Head of caudate nucleus (tissue), 42 donors: ENCODE measurements around the gene LILRB5.
"Not testable (repeated sequence)": the region's sequence is repeated elsewhere in the genome, so short reads cannot be mapped to it uniquely, and the experiment has no call there.

Experiments used
- DNase-seq, 42 donors: peaks; one replicate each; pipeline versions ENCODE4 v3.0.0 to v3.0.0-alpha.2; 2020 to 2021; ENCODE audit warnings: mixed read lengths in 7 of 42
- intact Hi-C: fragments of 100-400 bp; cut with DNase I; formaldehyde crosslinking; loops from one replicate; pipeline ENCODE4 v1.15.0; 2022

The LILRB5 gene

DNA sequence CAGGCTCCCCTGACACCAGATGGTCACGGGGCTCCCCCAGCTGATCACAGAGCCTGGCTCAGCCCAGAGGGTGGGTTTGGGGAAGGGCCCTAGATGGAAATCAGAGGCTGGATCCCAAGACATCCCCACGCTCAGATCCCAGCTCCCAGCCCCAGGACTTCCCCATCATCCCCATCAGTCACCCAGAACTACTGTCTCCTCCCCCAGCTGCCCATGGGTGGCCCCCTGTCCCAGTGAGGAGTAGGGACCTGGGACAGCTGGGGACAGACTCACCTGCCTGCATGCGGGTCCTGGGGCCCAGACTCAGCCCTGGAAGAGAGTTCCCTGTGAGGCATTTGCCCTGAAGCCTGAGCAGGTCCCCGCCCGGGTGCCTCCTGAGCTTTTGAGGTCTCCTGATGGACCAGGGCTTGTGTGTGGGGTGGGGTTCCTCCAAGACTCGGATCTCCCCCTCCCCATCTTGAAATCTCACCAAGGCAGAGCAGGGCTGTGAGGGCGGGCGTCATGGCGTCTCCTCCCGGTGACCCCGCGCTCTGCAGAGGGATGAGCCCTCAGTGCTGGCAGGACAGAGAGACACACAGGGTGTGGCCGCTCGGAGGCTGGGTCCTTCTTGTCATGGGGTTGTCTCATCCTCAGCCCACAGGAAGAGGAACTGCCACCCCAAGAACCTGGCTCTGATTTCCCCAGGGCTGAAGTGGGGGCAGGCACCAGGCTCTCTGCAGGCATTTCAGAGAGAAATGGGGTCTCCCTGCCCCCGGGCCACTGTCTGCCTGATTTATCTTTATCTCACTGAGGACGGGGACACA is 34.4 kb downstream of the LILRB5 start, which contains the start of gene LILRB3:
TSS of gene LILRB3 (minus strand) at position 534 of the 803 bp plus-strand sequence. CDS start at position 503, 31 bp downstream.
- intact Hi-C loops, DNase-seq: not testable (repeated sequence)

GRCh38 chr19:54221947-54222346 is 35.1 kb downstream of the LILRB5 start:
- intact Hi-C loops, result not testable (repeated sequence)

GRCh38 chr19:54219702-54220101 is 37.4 kb downstream of the LILRB5 start:
- intact Hi-C loops, DNase-seq: not testable (repeated sequence)

More at GRCh38 chr19:54221947-54222346, 35.1 kb downstream of the LILRB5 start:
- not testable (repeated sequence) for DNase-seq

DNA sequence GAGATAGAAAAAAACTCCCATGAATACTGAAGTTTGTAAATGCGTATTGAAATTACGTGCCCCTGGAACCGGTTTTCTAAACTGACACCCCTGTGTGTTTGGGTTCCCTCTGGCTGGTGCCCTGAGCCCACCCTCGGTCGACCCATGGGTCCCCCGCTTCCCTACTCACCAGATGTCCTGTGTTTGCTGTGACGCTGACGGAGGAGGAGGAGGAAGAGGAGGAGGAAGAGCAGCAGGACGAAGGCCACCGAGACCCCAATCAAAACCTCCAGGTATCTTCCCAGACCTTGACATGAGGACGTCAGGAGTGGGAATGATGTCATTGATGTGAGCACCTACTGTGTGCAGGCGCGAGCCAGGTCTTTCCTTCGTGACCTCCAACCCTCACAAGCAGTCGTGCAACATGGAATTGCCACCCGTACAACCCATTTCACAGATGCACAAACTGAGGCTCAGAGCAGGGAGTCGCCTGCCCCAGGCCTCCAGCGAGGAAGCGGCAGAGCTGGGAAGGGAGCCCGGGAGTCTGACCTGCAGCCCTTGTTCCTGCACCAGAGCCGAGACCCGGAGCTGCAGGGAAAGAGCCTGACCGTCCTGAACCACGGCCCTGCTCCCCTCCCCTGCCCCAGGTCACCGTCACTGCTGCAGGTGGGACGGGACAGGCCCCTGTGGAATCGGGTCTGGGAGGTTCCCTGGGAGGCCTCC is 38.0 kb downstream of the LILRB5 start:
- no peak for DNase-seq
- intact Hi-C loops, result no loop called here

- intact Hi-C loops, result no loop called here
- DNase-seq, result no peak
These were observed 38.8 kb downstream of the LILRB5 start for GRCh38 chr19:54218259-54218658.

DNA sequence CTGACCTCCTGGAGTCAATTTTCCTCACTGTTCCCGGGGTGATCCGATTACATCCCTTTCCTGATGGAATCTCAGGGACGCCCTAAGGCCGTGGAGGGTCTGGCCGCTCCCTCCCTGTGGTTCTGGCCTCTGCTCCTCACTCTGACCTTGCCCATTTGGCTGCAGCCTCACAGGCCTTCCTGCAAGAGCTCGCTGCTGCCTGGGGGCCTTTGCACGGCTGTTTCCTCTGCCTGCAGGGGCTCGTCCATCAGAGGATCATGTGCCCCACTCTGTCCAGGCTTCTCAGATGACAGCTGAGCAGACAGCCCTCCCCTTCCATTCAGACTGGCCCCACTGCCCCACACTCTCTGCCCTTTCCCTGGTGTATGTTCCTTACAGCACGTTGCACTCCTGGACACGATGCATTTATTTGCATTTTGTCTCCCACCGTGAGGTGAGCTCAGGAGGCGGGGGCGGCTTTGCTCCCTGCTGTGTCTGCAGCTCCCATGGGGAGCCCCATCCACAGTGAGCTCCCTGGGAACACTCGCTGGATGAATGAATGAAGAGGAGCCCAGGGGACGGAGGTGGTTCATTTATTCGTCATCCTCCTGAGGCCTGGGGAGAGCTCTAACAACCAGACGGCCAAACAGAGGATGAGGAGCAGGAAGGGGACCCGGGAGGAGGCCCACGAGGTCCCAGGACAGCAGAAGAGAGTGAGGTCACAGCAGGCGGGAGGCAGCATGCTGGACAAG is 39.4 kb downstream of the LILRB5 start:
- intact Hi-C loops, DNase-seq: not testable (repeated sequence)

DNA sequence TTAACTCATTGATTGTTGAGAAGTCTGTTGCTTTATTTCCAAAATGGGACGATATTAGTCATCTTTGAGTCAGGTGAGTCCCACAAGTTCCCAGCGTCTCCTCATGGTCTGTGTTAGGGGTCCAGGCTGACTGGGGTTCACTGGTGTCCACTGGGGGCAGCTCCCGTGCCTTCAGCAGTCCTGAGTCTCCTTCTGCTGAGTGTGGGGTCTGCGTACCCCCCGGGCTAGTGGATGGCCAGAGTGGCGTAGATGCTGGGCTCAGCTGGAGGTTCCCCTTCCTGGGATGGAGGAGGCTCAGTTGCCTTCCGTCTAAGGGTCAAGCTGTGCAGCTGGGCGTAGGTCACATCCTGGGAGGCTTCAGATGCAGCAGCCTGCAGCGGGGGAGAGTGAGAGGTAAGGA is 40.2 kb downstream of the LILRB5 start:
- intact Hi-C loops, result no loop called here

GRCh38 chr19:54214734-54215133 is 42.3 kb downstream of the LILRB5 start:
- intact Hi-C loops, DNase-seq: not testable (repeated sequence)

More for the DNA sequence above, 40.2 kb downstream of the LILRB5 start:
- no peak for DNase-seq

- intact Hi-C loops, DNase-seq: not testable (repeated sequence)
These were observed 42.9 kb downstream of the LILRB5 start for GRCh38 chr19:54214217-54214616.

DNA sequence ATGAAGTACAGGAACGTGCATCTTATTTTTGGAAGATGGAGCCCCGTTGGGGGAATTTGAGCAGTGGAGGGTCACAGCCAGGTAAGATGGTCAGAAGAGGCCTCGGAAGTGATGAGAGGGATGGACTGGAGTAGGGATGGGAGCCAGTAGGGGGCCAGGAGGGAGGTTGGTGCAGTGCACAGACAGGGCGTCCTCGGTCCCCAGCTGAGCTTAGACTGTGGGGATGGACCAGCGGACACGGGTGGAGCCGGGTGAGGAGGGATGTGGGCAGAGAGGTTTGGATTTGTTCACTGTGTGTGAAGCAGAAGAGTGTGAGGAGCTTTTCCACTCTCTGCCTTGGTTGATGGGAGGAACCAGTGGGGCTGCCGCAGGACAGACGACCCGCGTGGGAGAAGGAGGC is 45.8 kb downstream of the LILRB5 start:
- no peak for DNase-seq
- intact Hi-C loops, result no loop called here

- DNase-seq, result peak in 41 of 42 donors; percentile 32 to 90 (median 77)
- intact Hi-C loops, result no loop called here
These were observed 47.1 kb downstream of the LILRB5 start for GRCh38 chr19:54209811-54210494.

GRCh38 chr19:54209058-54209810 is 47.8 kb downstream of the LILRB5 start:
- intact Hi-C loops, result no loop called here
- peak in 22 of 42 donors; percentile 21 to 67 (median 46) for DNase-seq

GRCh38 chr19:54208784-54209057 is 48.4 kb downstream of the LILRB5 start:
- intact Hi-C loops, result no loop called here
- no peak for DNase-seq

DNA sequence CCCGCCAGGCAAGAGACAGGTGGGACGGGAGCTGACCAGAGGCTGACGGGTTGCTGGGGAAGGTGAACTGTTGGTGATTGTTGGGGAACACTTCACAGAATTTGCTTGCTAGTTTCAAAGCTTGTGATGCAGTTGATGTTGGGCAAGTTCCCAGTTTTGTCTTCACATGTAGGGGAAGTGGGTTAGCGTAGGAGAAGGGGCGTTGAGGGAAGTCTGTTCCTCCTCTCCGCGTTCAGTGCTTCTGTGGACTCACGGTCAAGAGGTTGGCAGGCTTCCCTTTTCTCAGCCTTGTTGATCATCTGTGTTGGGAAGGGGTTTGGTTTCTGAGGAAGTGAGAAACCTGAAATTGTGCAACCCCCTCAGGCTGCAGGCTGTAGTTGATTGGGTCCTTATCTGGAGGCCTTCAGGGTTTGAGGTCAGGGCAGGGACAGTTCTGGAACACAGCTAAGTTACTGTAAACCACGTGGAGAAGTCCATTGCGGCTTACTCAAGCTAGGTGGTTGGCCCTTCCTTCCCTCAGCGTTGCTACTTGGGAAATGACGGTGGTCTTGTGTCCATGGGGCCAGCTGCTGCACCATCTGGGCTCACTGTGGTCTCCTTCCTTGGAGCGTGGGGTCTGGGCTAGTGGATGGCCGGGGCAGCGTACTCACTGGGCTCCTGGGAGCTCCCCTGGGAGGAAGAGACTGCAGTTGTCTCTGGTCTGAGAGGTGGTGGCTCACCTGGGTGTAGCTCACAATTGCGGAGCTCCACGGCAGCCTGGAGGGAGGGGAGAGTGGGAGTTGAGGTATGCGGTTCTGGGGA is 48.9 kb downstream of the LILRB5 start:
- intact Hi-C loops, result no loop called here
- peak in 34 of 42 donors; percentile 10 to 76 (median 50) for DNase-seq

DNA sequence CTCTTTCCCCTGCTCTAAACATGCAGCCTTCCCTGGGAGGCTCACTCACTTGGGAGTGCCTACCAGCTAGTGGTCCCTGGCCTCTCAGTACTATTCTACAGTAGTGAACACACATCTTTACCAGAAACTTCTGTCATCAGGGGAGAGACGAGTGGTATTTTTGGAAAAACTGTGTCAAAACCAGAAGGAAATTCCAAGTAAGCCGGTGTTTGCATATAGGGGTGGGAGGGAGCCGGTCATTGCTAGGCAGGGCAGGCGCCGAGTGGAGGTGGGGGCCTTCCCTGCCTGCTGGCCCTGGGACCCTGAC is 49.4 kb downstream of the LILRB5 start:
- intact Hi-C loops, result no loop called here
- no peak for DNase-seq

GRCh38 chr19:54207193-54207592 is 49.9 kb downstream of the LILRB5 start:
- DNase-seq, intact Hi-C loops: not testable (repeated sequence)

DNA sequence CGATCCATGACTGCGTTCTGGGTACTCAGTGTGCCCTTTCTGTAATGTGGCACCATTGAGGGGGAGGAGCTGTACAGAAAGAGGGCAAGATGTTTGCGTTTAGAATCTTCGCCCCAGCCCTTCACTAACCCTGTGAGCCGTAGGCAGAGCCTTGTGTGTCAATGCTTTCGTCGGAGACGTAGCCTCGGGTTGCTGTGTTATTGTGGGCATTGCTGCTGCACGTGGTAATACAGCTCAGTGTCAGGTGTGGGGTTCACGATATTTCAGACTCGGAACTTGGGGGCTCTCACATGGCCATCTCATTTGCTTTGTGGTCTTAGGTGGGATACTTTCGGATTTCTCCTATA is 50.3 kb downstream of the LILRB5 start:
- intact Hi-C loops, result no loop called here

More for the DNA sequence above, 50.3 kb downstream of the LILRB5 start:
- DNase-seq, result no peak
